Parathyroid adenoma (tissue), 2 donors: ENCODE results near the gene NTSR1.

Experiments
- H2AFZ ChIP-seq: fragments of 300-600 bp; sonication (generic); one replicate; pipeline ENCODE4 v1.7.0; 2017; ENCODE audit warnings: antibody characterized with exemption, mild to moderate bottlenecking
- H3K27ac ChIP-seq: fragments of 300-600 bp; sonication (generic); one replicate; pipeline ENCODE4 v1.7.0; 2017
- H3K27me3 ChIP-seq: fragments of 300-600 bp; sonication (generic); one replicate; pipeline ENCODE4 v1.7.0; 2017; ENCODE audit warnings: low read length; ENCODE audit not compliant: control insufficient read depth, insufficient read depth
- H3K36me3 ChIP-seq: fragments of 300-600 bp; sonication (generic); one replicate; pipeline ENCODE4 v1.7.0; 2017; ENCODE audit warnings: low read length; ENCODE audit not compliant: control insufficient read depth, insufficient read depth
- H3K4me1 ChIP-seq: fragments of 300-600 bp; sonication (generic); one replicate; pipeline ENCODE4 v1.7.0; 2017; ENCODE audit warnings: control low read depth
- H3K4me2 ChIP-seq: fragments of 300-600 bp; sonication (generic); one replicate; pipeline ENCODE4 v1.7.0; 2017; ENCODE audit warnings: low read length
- H3K4me3 ChIP-seq: fragments of 300-600 bp; sonication (generic); one replicate; pipeline ENCODE4 v1.7.0; 2017; ENCODE audit warnings: low read depth, low read length
- H3K79me2 ChIP-seq: fragments of 300-600 bp; sonication (generic); one replicate; pipeline ENCODE4 v1.7.0; 2017; ENCODE audit warnings: control low read depth
- H3K9ac ChIP-seq: fragments of 300-600 bp; sonication (generic); one replicate; pipeline ENCODE4 v1.7.0; 2017; ENCODE audit warnings: mild to moderate bottlenecking
- H3K9me3 ChIP-seq: fragments of 300-600 bp; sonication (generic); one replicate; pipeline ENCODE4 v1.7.0; 2017; ENCODE audit warnings: low read length; ENCODE audit not compliant: control insufficient read depth
- TF ChIP-seq, protein P1 (sequence below): fragments of 300-600 bp; sonication (generic); IDR thresholded peaks from one replicate; pipeline ENCODE4 v1.7.0; 2017; ENCODE audit warnings: antibody characterized with exemption, mild to moderate bottlenecking
- donor health status: primary hyperparathyroidism.

Gene NTSR1

GRCh38 chr20:62758226-62758912 is 49.7 kb downstream of the NTSR1 start:
- H3K27me3 ChIP-seq: no peaks in the 10 kb centered on the region
- no peaks in the 10 kb centered on the region for H3K9me3 ChIP-seq
- H3K4me2 ChIP-seq: no peak overlapping the region
- H3K4me1 ChIP-seq: no peaks in the 10 kb centered on the region
- H3K36me3 ChIP-seq: no peaks in the 10 kb centered on the region
- no peak overlapping the region for H2AFZ ChIP-seq
- H3K27ac ChIP-seq: no peak overlapping the region
- H3K79me2 ChIP-seq: no peaks in the 10 kb centered on the region
- TF ChIP-seq, protein P1, sequence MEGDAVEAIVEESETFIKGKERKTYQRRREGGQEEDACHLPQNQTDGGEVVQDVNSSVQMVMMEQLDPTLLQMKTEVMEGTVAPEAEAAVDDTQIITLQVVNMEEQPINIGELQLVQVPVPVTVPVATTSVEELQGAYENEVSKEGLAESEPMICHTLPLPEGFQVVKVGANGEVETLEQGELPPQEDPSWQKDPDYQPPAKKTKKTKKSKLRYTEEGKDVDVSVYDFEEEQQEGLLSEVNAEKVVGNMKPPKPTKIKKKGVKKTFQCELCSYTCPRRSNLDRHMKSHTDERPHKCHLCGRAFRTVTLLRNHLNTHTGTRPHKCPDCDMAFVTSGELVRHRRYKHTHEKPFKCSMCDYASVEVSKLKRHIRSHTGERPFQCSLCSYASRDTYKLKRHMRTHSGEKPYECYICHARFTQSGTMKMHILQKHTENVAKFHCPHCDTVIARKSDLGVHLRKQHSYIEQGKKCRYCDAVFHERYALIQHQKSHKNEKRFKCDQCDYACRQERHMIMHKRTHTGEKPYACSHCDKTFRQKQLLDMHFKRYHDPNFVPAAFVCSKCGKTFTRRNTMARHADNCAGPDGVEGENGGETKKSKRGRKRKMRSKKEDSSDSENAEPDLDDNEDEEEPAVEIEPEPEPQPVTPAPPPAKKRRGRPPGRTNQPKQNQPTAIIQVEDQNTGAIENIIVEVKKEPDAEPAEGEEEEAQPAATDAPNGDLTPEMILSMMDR: no peak
- H3K9ac ChIP-seq: no peak overlapping the region
- H3K4me3 ChIP-seq: no peak overlapping the region

DNA sequence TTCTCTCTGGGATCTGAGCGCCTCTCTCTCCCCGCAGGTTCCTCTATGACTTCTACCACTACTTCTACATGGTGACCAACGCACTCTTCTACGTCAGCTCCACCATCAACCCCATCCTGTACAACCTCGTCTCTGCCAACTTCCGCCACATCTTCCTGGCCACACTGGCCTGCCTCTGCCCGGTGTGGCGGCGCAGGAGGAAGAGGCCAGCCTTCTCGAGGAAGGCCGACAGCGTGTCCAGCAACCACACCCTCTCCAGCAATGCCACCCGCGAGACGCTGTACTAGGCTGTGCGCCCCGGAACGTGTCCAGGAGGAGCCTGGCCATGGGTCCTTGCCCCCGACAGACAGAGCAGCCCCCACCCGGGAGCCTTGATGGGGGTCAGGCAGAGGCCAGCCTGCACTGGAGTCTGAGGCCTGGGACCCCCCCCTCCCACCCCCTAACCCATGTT is 51.4 kb downstream of the NTSR1 start:
- no peaks in the 10 kb centered on the region for H3K79me2 ChIP-seq
- H3K4me1 ChIP-seq: no peaks in the 10 kb centered on the region
- no peak overlapping the region for H3K4me2 ChIP-seq
- H2AFZ ChIP-seq: no peak overlapping the region
- no peak overlapping the region for H3K9ac ChIP-seq
- H3K27me3 ChIP-seq: no peaks in the 10 kb centered on the region
- TF ChIP-seq, protein P1: no peak
- H3K36me3 ChIP-seq: no peaks in the 10 kb centered on the region
- no peaks in the 10 kb centered on the region for H3K9me3 ChIP-seq
- H3K27ac ChIP-seq: no peak overlapping the region
- H3K4me3 ChIP-seq: no peak overlapping the region

DNA sequence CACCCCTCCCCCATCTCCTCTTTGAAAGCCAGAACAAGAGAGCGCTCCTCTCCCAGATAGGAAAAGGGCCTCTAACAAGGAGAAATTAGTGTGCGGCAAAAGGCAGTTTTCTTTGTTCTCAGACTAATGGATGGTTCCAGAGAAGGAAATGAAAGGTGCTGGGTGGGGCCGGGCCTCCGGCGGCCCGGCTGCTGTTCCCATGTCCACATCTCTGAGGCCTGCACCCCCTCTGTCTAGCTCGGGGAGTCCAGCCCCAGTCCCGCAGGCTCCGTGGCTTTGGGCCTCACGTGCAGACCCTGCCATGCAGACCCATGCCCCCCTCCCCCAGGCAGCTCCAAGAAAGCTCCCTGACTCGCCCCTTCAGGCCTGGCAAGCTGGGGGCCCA is 51.8 kb downstream of the NTSR1 start:
- Histone ChIP-seq H3K79me2 (no peaks in the 10 kb centered on the region), H3K27me3 (no peaks in the 10 kb centered on the region), H3K9me3 (no peaks in the 10 kb centered on the region), H3K4me3 (no peak overlapping the region), H2AFZ (no peak overlapping the region), H3K4me1 (no peaks in the 10 kb centered on the region), H3K4me2 (no peak overlapping the region), H3K36me3 (no peaks in the 10 kb centered on the region), H3K27ac (no peak overlapping the region), H3K9ac (no peak overlapping the region)
- TF ChIP-seq, protein P1: no peak

DNA sequence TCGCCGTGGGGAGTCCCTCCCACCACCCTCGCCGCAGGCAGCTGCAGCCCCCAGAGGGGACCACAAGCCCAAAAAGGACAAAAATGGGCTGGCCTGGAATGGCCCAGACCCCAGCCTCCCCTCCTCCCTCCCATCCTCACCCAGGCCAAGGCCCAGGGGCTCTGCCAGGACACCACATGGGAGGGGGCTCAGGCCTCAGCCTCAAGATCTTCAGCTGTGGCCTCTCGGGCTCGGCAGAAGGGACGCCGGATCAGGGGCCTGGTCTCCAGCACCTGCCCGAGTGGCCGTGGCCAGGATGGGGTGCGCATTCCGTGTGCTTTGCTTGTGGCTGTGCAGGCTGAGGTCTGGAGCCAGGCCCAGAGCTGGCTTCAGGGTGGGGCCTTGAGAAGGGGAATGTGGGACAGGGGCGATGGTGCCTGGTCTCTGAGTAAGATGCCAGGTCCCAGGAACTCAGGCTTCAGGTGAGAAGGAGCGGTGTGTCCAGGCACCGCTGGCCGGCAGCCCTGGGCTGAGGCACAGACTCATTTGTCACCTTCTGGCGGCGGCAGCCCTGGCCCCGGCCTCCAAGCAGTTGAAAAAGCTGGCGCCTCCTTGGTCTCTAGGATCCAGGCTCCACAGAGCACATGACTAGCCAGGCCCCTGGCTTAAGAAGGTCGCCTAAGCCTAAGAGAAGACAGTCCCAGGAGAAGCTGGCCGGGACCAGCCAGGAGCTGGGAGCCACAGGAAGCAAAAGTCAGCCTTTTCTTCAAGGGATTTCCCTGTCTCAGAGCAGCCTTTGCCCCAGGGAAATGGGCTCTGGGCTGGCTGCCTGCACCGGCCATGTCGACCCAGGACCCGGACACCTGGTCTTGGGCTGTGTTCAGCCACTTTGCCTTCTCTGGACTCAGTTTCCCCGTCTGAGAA is 52.5 kb downstream of the NTSR1 start:
- Histone ChIP-seq H3K79me2 (no peaks in the 10 kb centered on the region), H3K27ac (no peak overlapping the region), H3K36me3 (no peaks in the 10 kb centered on the region), H2AFZ (no peak overlapping the region), H3K9me3 (no peaks in the 10 kb centered on the region), H3K4me1 (no peaks in the 10 kb centered on the region), H3K27me3 (no peaks in the 10 kb centered on the region), H3K9ac (no peak overlapping the region), H3K4me3 (no peak overlapping the region), H3K4me2 (no peak overlapping the region)
- TF ChIP-seq, protein P1: no peak
